HepG2 (cell line): ENCODE data around the gene PLIN4. TPM values are rescaled to one million over a fixed set of nuclear protein-coding genes. Genes with fewer than 3 reads are reported as not detected.

ENCODE experiments used
- AGO1 ChIP-seq: fragments of 200-400 bp; formaldehyde crosslinking; IDR thresholded peaks from 2 replicates; pipeline ENCODE4 v1.6.1; 2017; ENCODE audit warnings: mild to moderate bottlenecking, low read depth, low read length, moderate library complexity; ENCODE audit not compliant: poor library complexity, severe bottlenecking
- E2F1 ChIP-seq: sonication (generic); formaldehyde crosslinking; IDR thresholded peaks from 2 replicates; pipeline ENCODE4 v1.5.0; 2020; ENCODE audit warnings: missing genetic modification reagents
- EP300 ChIP-seq, 3 experiments: sonication (generic) in 1 of 3; formaldehyde crosslinking in 1 of 3; IDR thresholded peaks; 2 replicates each; pipeline versions ENCODE4 v1.5.1 to v1.6.1; 2011 to 2020; ENCODE audit warnings: low read depth in 2 of 3, low read length in 2 of 3, borderline replicate concordance in 1 of 3, improper control_type of control experiment in 1 of 3, mild to moderate bottlenecking in 1 of 3, missing genetic modification reagents in 1 of 3, moderate library complexity in 1 of 3
- GPN1 ChIP-seq: sonication (generic); formaldehyde crosslinking; IDR thresholded peaks from 2 replicates; pipeline ENCODE4 v1.5.1; 2020; ENCODE audit warnings: missing genetic modification reagents, borderline replicate concordance
- KDM6A ChIP-seq: IDR thresholded peaks from 2 replicates; pipeline ENCODE4 v1.6.1; 2016; ENCODE audit warnings: low read depth
- MEIS1 ChIP-seq: sonication (generic); formaldehyde crosslinking; IDR thresholded peaks from 2 replicates; pipeline ENCODE4 v1.9.0; 2021; ENCODE audit warnings: mild to moderate bottlenecking, missing genetic modification reagents, moderate library complexity, borderline replicate concordance
- MXD1 ChIP-seq: sonication (generic); formaldehyde crosslinking; IDR thresholded peaks from 2 replicates; pipeline ENCODE4 v1.4.0; 2020; ENCODE audit warnings: mild to moderate bottlenecking, missing genetic modification reagents
- NCOA5 ChIP-seq: sonication (generic); formaldehyde crosslinking; IDR thresholded peaks from 2 replicates; pipeline ENCODE4 v1.4.0; 2020; ENCODE audit warnings: missing genetic modification reagents
- PREB ChIP-seq: sonication (generic); formaldehyde crosslinking; IDR thresholded peaks from 2 replicates; pipeline ENCODE4 v1.4.0; 2020; ENCODE audit warnings: missing genetic modification reagents
- RERE ChIP-seq: IDR thresholded peaks from 2 replicates; pipeline ENCODE4 v1.6.1; 2016; ENCODE audit warnings: low read depth, missing genetic modification reagents, missing compliant biosample characterization
- ZFAT ChIP-seq: sonication (generic); formaldehyde crosslinking; conservative IDR thresholded peaks from 2 replicates; pipeline ENCODE4 v1.8.1; 2023; ENCODE audit warnings: missing genetic modification reagents, inconsistent platforms
- ZNF10 ChIP-seq: sonication (generic); formaldehyde crosslinking; IDR thresholded peaks from 2 replicates; pipeline ENCODE4 v1.4.0; 2020; ENCODE audit warnings: mild to moderate bottlenecking, low read depth, missing genetic modification reagents, borderline replicate concordance
- ZNF207 ChIP-seq: fragments of 450-650 bp; IDR thresholded peaks from 2 replicates; pipeline ENCODE4 v1.6.1; 2016; ENCODE audit warnings: antibody characterized with exemption, borderline replicate concordance
- ZNF274 ChIP-seq: sonication (generic); formaldehyde crosslinking; IDR thresholded peaks from 2 replicates; pipeline ENCODE4 v1.5.1; 2020; ENCODE audit warnings: mild to moderate bottlenecking, missing genetic modification reagents
- ZNF317 ChIP-seq: sonication (generic); formaldehyde crosslinking; IDR thresholded peaks from 2 replicates; pipeline ENCODE4 v1.5.0; 2020; ENCODE audit warnings: mild to moderate bottlenecking, missing genetic modification reagents
- ZNF431 ChIP-seq: sonication (generic); formaldehyde crosslinking; IDR thresholded peaks from 2 replicates; pipeline ENCODE4 v1.9.0; 2022; ENCODE audit warnings: missing genetic modification reagents, low read depth, mild to moderate bottlenecking, borderline replicate concordance
- ZNF556 ChIP-seq: sonication (generic); formaldehyde crosslinking; IDR thresholded peaks from 2 replicates; pipeline ENCODE4 v1.4.0; 2020; ENCODE audit warnings: mild to moderate bottlenecking, missing genetic modification reagents, borderline replicate concordance
- ZNF703 ChIP-seq: sonication (generic); formaldehyde crosslinking; IDR thresholded peaks from 2 replicates; pipeline ENCODE4 v1.5.1; 2020; ENCODE audit warnings: missing genetic modification reagents, mild to moderate bottlenecking, moderate library complexity, borderline replicate concordance
- ZNF746 ChIP-seq: sonication (generic); formaldehyde crosslinking; IDR thresholded peaks from 2 replicates; pipeline ENCODE4 v1.8.0; 2022; ENCODE audit warnings: mild to moderate bottlenecking, missing genetic modification reagents
- polyA plus RNA-seq, 8 experiments: library from polyadenylated mRNA; depleted of rRNA in 3 of 8; stranded (reverse) in 7 of 8; unstranded in 1 of 8; fragments of >200 nt; fragmentation: Illumina TruSeq in 4 of 8; extraction: Trizol in 4 of 8; gene quantifications; 2 replicates each; pipeline versions ENCODE4 v1.2.1 to v1.2.3, GENCODE V29; 2011 to 2016; ENCODE audit warnings: low read depth in 4 of 8, missing spikeins in 1 of 8, mixed read lengths in 1 of 8; ENCODE audit not compliant: insufficient read depth in 1 of 8
- total RNA-seq, 5 experiments: library from RNA; depleted of rRNA; stranded (reverse); fragments of >200 nt; fragmentation: Illumina TruSeq; extraction: Trizol; gene quantifications; 2 replicates each; pipeline ENCODE4 v1.2.3, GENCODE V29; 2016; ENCODE audit warnings: low read depth in 1 of 5

Gene PLIN4
- total and polyA plus RNA-seq, 2 of the 13 experiments (the other 11 are each of a cell fraction or from before 2014, with no cell fraction given), result 1.1 to 1.3 TPM

- TF ChIP-seq MEIS1 (no peak), KDM6A (CRISPR knock-in tag) (no peak), ZNF10 (CRISPR knock-in tag) (no peak), MXD1 (CRISPR knock-in tag) (no peak; the same call in 1 of the 2 replicates), ZNF317 (CRISPR knock-in tag) (no peak), ZNF274 (no peak), ZNF207 (no peak), ZNF703 (no peak), GPN1 (CRISPR knock-in tag) (no peak), E2F1 (CRISPR knock-in tag) (no peak), NCOA5 (CRISPR knock-in tag) (no peak), PREB (CRISPR knock-in tag) (no peak), AGO1 (no peak), RERE (CRISPR knock-in tag) (no peak), ZNF556 (CRISPR knock-in tag) (no peak), ZNF431 (no peak), EP300 (IDR thresholded peaks at IDR 0.05; ENCODE audit: low read depth in 2 of 2, low read length in 2 of 2) (peak in 1 of 2 experiments; percentile 69; a peak in 3 of 4 replicates), EP300 (CRISPR knock-in tag; IDR thresholded peaks at IDR 0.05; ENCODE audit: borderline replicate concordance) (peak; percentile 64), ZFAT (CRISPR knock-in tag) (no peak), ZNF746 (CRISPR knock-in tag) (peak; percentile 61; the same call in 1 of the 2 replicates)
Observed at GRCh38 chr19:4539693-4540581, 21.7 kb upstream of the PLIN4 start, which contains the start of gene LRG1 (continued).
